ENCODE results near the gene MXD4.
A peak's percentile ranks its signal among the peaks of the same experiment; 100 is the strongest.

Gene MXD4

GRCh38 chr4:2266181-2266580 is 4.3 kb upstream of the MXD4 start:
- Histone ChIP-seq H3K27ac (ENCODE audit: low read depth, low read length) (no peak overlapping the region), H3K4me1 (ENCODE audit: insufficient read depth, low read length) (peaks cover 8% of the 10 kb centered on the region; the same call in 1 of the 2 replicates)
- WGBS, result 87% methylated on average over 6 of the region's 8 CpGs

GRCh38 chr4:2265113-2266110 is 3.5 kb upstream of the MXD4 start:
- WGBS, result 94% methylated on average over 19 of the region's 19 CpGs
- Histone ChIP-seq H3K9ac (ENCODE audit: low read depth, low read length) (no peak overlapping the region), H3K36me3 (ENCODE audit: insufficient read depth, low read length) (no peaks in the 10 kb centered on the region), H3K27me3 (ENCODE audit: insufficient read depth, low read length) (no peaks in the 10 kb centered on the region), H3K4me1 (ENCODE audit: insufficient read depth, low read length) (peaks cover 8% of the 10 kb centered on the region; the same call in 1 of the 2 replicates), H3K27ac (ENCODE audit: low read depth, low read length) (no peak overlapping the region), H3K4me3 (ENCODE audit: low read length) (no peak overlapping the region), H3K9me3 (ENCODE audit: insufficient read depth, low read depth, low read length) (no peaks in the 10 kb centered on the region)

More at GRCh38 chr4:2266181-2266580, 4.3 kb upstream of the MXD4 start:
- Histone ChIP-seq H3K9me3 (ENCODE audit: insufficient read depth, low read depth, low read length) (no peaks in the 10 kb centered on the region), H3K9ac (ENCODE audit: low read depth, low read length) (no peak overlapping the region), H3K36me3 (ENCODE audit: insufficient read depth, low read length) (no peaks in the 10 kb centered on the region), H3K27me3 (ENCODE audit: insufficient read depth, low read length) (no peaks in the 10 kb centered on the region), H3K4me3 (ENCODE audit: low read length) (no peak overlapping the region)

GRCh38 chr4:2264481-2265041 is 2.7 kb upstream of the MXD4 start:
- no peak overlapping the region for H3K9ac ChIP-seq (ENCODE audit: low read depth, low read length)

GRCh38 chr4:2263926-2264321 is 2.0 kb upstream of the MXD4 start:
- Histone ChIP-seq H3K36me3 (ENCODE audit: insufficient read depth, low read length) (no peaks in the 10 kb centered on the region), H3K4me3 (ENCODE audit: low read length) (no peak overlapping the region), H3K4me1 (ENCODE audit: insufficient read depth, low read length) (peaks cover 2% of the 10 kb centered on the region; the same call in 1 of the 2 replicates), H3K27ac (ENCODE audit: low read depth, low read length) (no peak overlapping the region), H3K9ac (ENCODE audit: low read depth, low read length) (no peak overlapping the region), H3K27me3 (ENCODE audit: insufficient read depth, low read length) (no peaks in the 10 kb centered on the region), H3K9me3 (ENCODE audit: insufficient read depth, low read depth, low read length) (no peaks in the 10 kb centered on the region)
- WGBS, result 69% methylated on average over 6 of the region's 6 CpGs

More at GRCh38 chr4:2264481-2265041, 2.7 kb upstream of the MXD4 start:
- H3K4me1 ChIP-seq (ENCODE audit: insufficient read depth, low read length), result peaks cover 8% of the 10 kb centered on the region; the same call in 1 of the 2 replicates
- no peaks in the 10 kb centered on the region for H3K27me3 ChIP-seq (ENCODE audit: insufficient read depth, low read length)
- no peak overlapping the region for H3K27ac ChIP-seq (ENCODE audit: low read depth, low read length)
- no peaks in the 10 kb centered on the region for H3K9me3 ChIP-seq (ENCODE audit: insufficient read depth, low read depth, low read length)
- 82% methylated on average over 6 of the region's 6 CpGs for WGBS
- no peak overlapping the region for H3K4me3 ChIP-seq (ENCODE audit: low read length)
- no peaks in the 10 kb centered on the region for H3K36me3 ChIP-seq (ENCODE audit: insufficient read depth, low read length)

GRCh38 chr4:2262944-2263250 is 988 bp upstream of the MXD4 start:
- H3K27ac ChIP-seq (ENCODE audit: low read depth, low read length), result no peak overlapping the region
- no peaks in the 10 kb centered on the region for H3K36me3 ChIP-seq (ENCODE audit: insufficient read depth, low read length)
- no peaks in the 10 kb centered on the region for H3K27me3 ChIP-seq (ENCODE audit: insufficient read depth, low read length)
- peak overlapping the region; percentile 66; the same call in 1 of the 2 replicates for H3K9ac ChIP-seq (ENCODE audit: low read depth, low read length)
- peak overlapping the region; percentile 64 for H3K4me3 ChIP-seq (ENCODE audit: low read length)
- no peaks in the 10 kb centered on the region; the same call in 1 of the 2 replicates for H3K4me1 ChIP-seq (ENCODE audit: insufficient read depth, low read length)
- H3K9me3 ChIP-seq (ENCODE audit: insufficient read depth, low read depth, low read length), result no peaks in the 10 kb centered on the region
- WGBS, result 65% methylated on average over 13 of the region's 13 CpGs

- Histone ChIP-seq H3K27me3 (ENCODE audit: insufficient read depth, low read length) (no peaks in the 10 kb centered on the region), H3K9ac (ENCODE audit: low read depth, low read length) (peak overlapping the region; percentile 66), H3K36me3 (ENCODE audit: insufficient read depth, low read length) (no peaks in the 10 kb centered on the region), H3K9me3 (ENCODE audit: insufficient read depth, low read depth, low read length) (no peaks in the 10 kb centered on the region), H3K4me1 (ENCODE audit: insufficient read depth, low read length) (no peaks in the 10 kb centered on the region; the same call in 1 of the 2 replicates), H3K27ac (ENCODE audit: low read depth, low read length) (peak overlapping the region; percentile 71), H3K4me3 (ENCODE audit: low read length) (peak overlapping the region; percentile 78)
- WGBS, result 1% methylated on average over 98 of the region's 98 CpGs
Measured at GRCh38 chr4:2262145-2262943, 435 bp upstream of the MXD4 start.

- Histone ChIP-seq H3K9ac (ENCODE audit: low read depth, low read length) (peak overlapping the region; percentile 73), H3K4me1 (ENCODE audit: insufficient read depth, low read length) (no peaks in the 10 kb centered on the region; the same call in 1 of the 2 replicates)
Measured at GRCh38 chr4:2261110-2261852, 628 bp downstream of the MXD4 start.

GRCh38 chr4:2260344-2261109 is 1.4 kb downstream of the MXD4 start:
- Histone ChIP-seq H3K9me3 (ENCODE audit: insufficient read depth, low read depth, low read length) (no peaks in the 10 kb centered on the region), H3K9ac (ENCODE audit: low read depth, low read length) (peak overlapping the region; percentile 73; the same call in 1 of the 2 replicates), H3K27ac (ENCODE audit: low read depth, low read length) (no peak overlapping the region)

More at GRCh38 chr4:2261110-2261852, 628 bp downstream of the MXD4 start:
- H3K9me3 ChIP-seq (ENCODE audit: insufficient read depth, low read depth, low read length), result no peaks in the 10 kb centered on the region
- no peaks in the 10 kb centered on the region for H3K36me3 ChIP-seq (ENCODE audit: insufficient read depth, low read length)
- no peaks in the 10 kb centered on the region for H3K27me3 ChIP-seq (ENCODE audit: insufficient read depth, low read length)
- 1% methylated on average over 91 of the region's 91 CpGs for WGBS
- H3K4me3 ChIP-seq (ENCODE audit: low read length), result peak overlapping the region; percentile 78
- H3K27ac ChIP-seq (ENCODE audit: low read depth, low read length), result no peak overlapping the region; the same call in 1 of the 2 replicates

GRCh38 chr4:2259541-2260343 is 2.2 kb downstream of the MXD4 start:
- H3K36me3 ChIP-seq (ENCODE audit: insufficient read depth, low read length), result peaks cover under 1% of the 10 kb centered on the region; the same call in 1 of the 2 replicates
- no peak overlapping the region for H3K27ac ChIP-seq (ENCODE audit: low read depth, low read length)
- H3K27me3 ChIP-seq (ENCODE audit: insufficient read depth, low read length), result no peaks in the 10 kb centered on the region
- H3K4me3 ChIP-seq (ENCODE audit: low read length), result no peak overlapping the region
- WGBS, result 89% methylated on average over 15 of the region's 15 CpGs
- no peak overlapping the region for H3K9ac ChIP-seq (ENCODE audit: low read depth, low read length)
- no peaks in the 10 kb centered on the region for H3K9me3 ChIP-seq (ENCODE audit: insufficient read depth, low read depth, low read length)
- no peaks in the 10 kb centered on the region; the same call in 1 of the 2 replicates for H3K4me1 ChIP-seq (ENCODE audit: insufficient read depth, low read length)

More at GRCh38 chr4:2260344-2261109, 1.4 kb downstream of the MXD4 start:
- 75% methylated on average over 23 of the region's 23 CpGs for WGBS
- Histone ChIP-seq H3K4me1 (ENCODE audit: insufficient read depth, low read length) (no peaks in the 10 kb centered on the region; the same call in 1 of the 2 replicates), H3K27me3 (ENCODE audit: insufficient read depth, low read length) (no peaks in the 10 kb centered on the region), H3K36me3 (ENCODE audit: insufficient read depth, low read length) (no peaks in the 10 kb centered on the region), H3K4me3 (ENCODE audit: low read length) (peak overlapping the region; percentile 78)

Data from HUES64 (cell line).